SK-N-SH treated with all-trans-retinoic acid at 6 μM for 48 hours (cell line): ENCODE measurements around the gene SLC19A1.

Experiments
- ATAC-seq: fragments of 200-7000 bp; cut with Tn5 transposase; 3 replicates; pipeline ENCODE4 v1.9.1; 2020; ENCODE audit warnings: mild to moderate bottlenecking, moderate library complexity
- BACH2 ChIP-seq: fragments of 250-450 bp; sonication (Bioruptor Pico); IDR thresholded peaks from 2 replicates; pipeline ENCODE4 v1.9.0; 2021; ENCODE audit warnings: mild to moderate bottlenecking, borderline replicate concordance
- CSDC2 ChIP-seq: fragments of 250-450 bp; sonication (Bioruptor Pico); IDR thresholded peaks from 2 replicates; pipeline ENCODE4 v1.5.0; 2020; ENCODE audit warnings: mild to moderate bottlenecking, moderate library complexity
- ESRRG ChIP-seq: fragments of 250-450 bp; sonication (Bioruptor Pico); IDR thresholded peaks from 2 replicates; pipeline ENCODE4 v1.6.1; 2021; ENCODE audit warnings: mild to moderate bottlenecking
- GLIS3 ChIP-seq: fragments of 250-450 bp; sonication (Bioruptor Pico); IDR thresholded peaks from 2 replicates; pipeline ENCODE4 v1.5.0; 2020; ENCODE audit warnings: mild to moderate bottlenecking, moderate library complexity
- ISL1 ChIP-seq: fragments of 250-450 bp; sonication (Bioruptor Pico); IDR thresholded peaks from 2 replicates; pipeline ENCODE4 v2.1.2; 2022; ENCODE audit warnings: mild to moderate bottlenecking, moderate library complexity
- OSR1 ChIP-seq: fragments of 250-450 bp; sonication (Bioruptor Pico); IDR thresholded peaks from 2 replicates; pipeline ENCODE4 v1.8.0; 2022; ENCODE audit warnings: moderate library complexity, mild to moderate bottlenecking, inconsistent platforms
- PPARA ChIP-seq: fragments of 250-450 bp; sonication (Bioruptor Pico); IDR thresholded peaks from 2 replicates; pipeline ENCODE4 v1.5.0; 2020; ENCODE audit warnings: mild to moderate bottlenecking, borderline replicate concordance
- RARB ChIP-seq: fragments of 250-450 bp; sonication (Bioruptor Pico); IDR thresholded peaks from 2 replicates; pipeline ENCODE4 v1.8.0; 2021; ENCODE audit warnings: mild to moderate bottlenecking, moderate library complexity
- SNAI2 ChIP-seq: fragments of 250-450 bp; sonication (Bioruptor Pico); IDR thresholded peaks from 2 replicates; pipeline ENCODE4 v1.5.0; 2020; ENCODE audit warnings: mild to moderate bottlenecking, moderate library complexity
- TCF4 ChIP-seq: fragments of 250-450 bp; sonication (Bioruptor Pico); IDR thresholded peaks from 2 replicates; pipeline ENCODE4 v1.8.0; 2021; ENCODE audit warnings: mild to moderate bottlenecking, moderate library complexity, borderline replicate concordance
- TOX ChIP-seq: fragments of 250-450 bp; sonication (Bioruptor Pico); IDR thresholded peaks from 2 replicates; pipeline ENCODE4 v1.8.0; 2021; ENCODE audit warnings: mild to moderate bottlenecking, moderate library complexity, borderline replicate concordance
- ZC3H10 ChIP-seq: fragments of 250-450 bp; sonication (Bioruptor Pico); IDR thresholded peaks from 2 replicates; pipeline ENCODE4 v1.5.1; 2021; ENCODE audit warnings: mild to moderate bottlenecking, moderate library complexity
- ZFP3 ChIP-seq: fragments of 250-450 bp; sonication (Bioruptor Pico); IDR thresholded peaks from 2 replicates; pipeline ENCODE4 v1.5.0; 2020; ENCODE audit warnings: mild to moderate bottlenecking, moderate library complexity
- ZFP30 ChIP-seq: fragments of 450-650 bp; formaldehyde crosslinking; IDR thresholded peaks from 2 replicates; pipeline ENCODE4 v1.5.0; 2022; ENCODE audit warnings: mild to moderate bottlenecking, moderate library complexity
- ZNF565 ChIP-seq: fragments of 450-650 bp; formaldehyde crosslinking; conservative IDR thresholded peaks from 2 replicates; pipeline ENCODE4 v1.5.0; 2020; ENCODE audit warnings: low read depth, mild to moderate bottlenecking, moderate library complexity
- ZNF70 ChIP-seq: fragments of 450-650 bp; formaldehyde crosslinking; IDR thresholded peaks from 2 replicates; pipeline ENCODE4 v1.5.0; 2020; ENCODE audit warnings: mild to moderate bottlenecking, moderate library complexity
- TF ChIP-seq, protein P1 (sequence below): fragments of 250-450 bp; sonication (Bioruptor Pico); IDR thresholded peaks from 2 replicates; pipeline ENCODE4 v1.8.0; 2021; ENCODE audit warnings: low read depth, mild to moderate bottlenecking, moderate library complexity, borderline replicate concordance
- TF ChIP-seq, protein P2 (sequence below): fragments of 250-450 bp; sonication (Bioruptor Pico); IDR thresholded peaks from 2 replicates; pipeline ENCODE4 v1.5.1; 2020; ENCODE audit warnings: low read depth, mild to moderate bottlenecking, moderate library complexity
- TF ChIP-seq, protein P3 (sequence below): fragments of 250-450 bp; sonication (Bioruptor Pico); IDR thresholded peaks from 2 replicates; pipeline ENCODE4 v1.5.0; 2020; ENCODE audit warnings: mild to moderate bottlenecking, moderate library complexity
- TF ChIP-seq, protein P4 (sequence below): fragments of 250-450 bp; sonication (Bioruptor Pico); IDR thresholded peaks from 2 replicates; pipeline ENCODE4 v1.8.0; 2020; ENCODE audit warnings: mild to moderate bottlenecking, moderate library complexity, borderline replicate concordance
- TF ChIP-seq, protein P5 (sequence below): fragments of 250-450 bp; sonication (Bioruptor Pico); IDR thresholded peaks from 2 replicates; pipeline ENCODE4 v1.5.1; 2021; ENCODE audit warnings: mild to moderate bottlenecking, moderate library complexity

SLC19A1 gene

DNA sequence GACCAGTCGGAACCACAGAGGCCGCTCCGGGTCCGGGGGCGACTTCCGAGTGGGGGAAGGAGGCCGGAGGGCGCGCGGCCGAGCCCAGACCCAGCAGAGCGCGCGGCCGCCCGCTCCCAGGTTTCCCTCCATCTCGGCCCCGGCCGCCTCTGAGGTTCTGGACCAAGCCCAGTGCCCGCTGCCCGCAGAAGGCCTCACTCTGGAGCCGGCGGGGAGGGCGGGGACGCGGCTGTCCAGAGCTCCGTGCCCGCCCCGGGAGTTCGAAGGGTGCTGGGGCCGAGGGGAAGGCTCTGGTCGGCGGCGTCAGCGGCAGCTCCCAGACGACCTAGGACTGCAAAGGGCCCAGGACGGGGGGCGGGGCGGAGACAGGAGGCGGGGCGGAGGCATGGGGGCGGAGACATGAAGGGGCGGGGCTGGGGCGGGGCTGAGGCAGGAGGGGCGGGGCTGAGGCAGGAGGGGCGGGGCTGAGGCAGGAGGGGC is 48.0 kb upstream of the SLC19A1 start:
- TF ChIP-seq, protein P1, sequence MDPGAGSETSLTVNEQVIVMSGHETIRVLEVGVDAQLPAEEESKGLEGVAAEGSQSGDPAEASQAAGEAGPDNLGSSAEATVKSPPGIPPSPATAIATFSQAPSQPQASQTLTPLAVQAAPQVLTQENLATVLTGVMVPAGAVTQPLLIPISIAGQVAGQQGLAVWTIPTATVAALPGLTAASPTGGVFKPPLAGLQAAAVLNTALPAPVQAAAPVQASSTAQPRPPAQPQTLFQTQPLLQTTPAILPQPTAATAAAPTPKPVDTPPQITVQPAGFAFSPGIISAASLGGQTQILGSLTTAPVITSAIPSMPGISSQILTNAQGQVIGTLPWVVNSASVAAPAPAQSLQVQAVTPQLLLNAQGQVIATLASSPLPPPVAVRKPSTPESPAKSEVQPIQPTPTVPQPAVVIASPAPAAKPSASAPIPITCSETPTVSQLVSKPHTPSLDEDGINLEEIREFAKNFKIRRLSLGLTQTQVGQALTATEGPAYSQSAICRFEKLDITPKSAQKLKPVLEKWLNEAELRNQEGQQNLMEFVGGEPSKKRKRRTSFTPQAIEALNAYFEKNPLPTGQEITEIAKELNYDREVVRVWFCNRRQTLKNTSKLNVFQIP, result no peak
- TF ChIP-seq, protein P2, sequence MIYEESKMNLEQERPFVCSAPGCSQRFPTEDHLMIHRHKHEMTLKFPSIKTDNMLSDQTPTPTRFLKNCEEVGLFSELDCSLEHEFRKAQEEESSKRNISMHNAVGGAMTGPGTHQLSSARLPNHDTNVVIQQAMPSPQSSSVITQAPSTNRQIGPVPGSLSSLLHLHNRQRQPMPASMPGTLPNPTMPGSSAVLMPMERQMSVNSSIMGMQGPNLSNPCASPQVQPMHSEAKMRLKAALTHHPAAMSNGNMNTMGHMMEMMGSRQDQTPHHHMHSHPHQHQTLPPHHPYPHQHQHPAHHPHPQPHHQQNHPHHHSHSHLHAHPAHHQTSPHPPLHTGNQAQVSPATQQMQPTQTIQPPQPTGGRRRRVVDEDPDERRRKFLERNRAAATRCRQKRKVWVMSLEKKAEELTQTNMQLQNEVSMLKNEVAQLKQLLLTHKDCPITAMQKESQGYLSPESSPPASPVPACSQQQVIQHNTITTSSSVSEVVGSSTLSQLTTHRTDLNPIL, result no peak
- TF ChIP-seq ZFP3 (CRISPR knock-in tag) (no peak), ZC3H10 (CRISPR knock-in tag) (no peak), BACH2 (CRISPR knock-in tag) (no peak), TCF4 (CRISPR knock-in tag) (no peak), ZNF565 (no peak), ZFP30 (CRISPR knock-in tag) (no peak), PPARA (CRISPR knock-in tag) (no peak), GLIS3 (CRISPR knock-in tag) (no peak), ESRRG (no peak), ZNF70 (CRISPR knock-in tag) (no peak), CSDC2 (no peak), OSR1 (CRISPR knock-in tag) (no peak), SNAI2 (CRISPR knock-in tag) (no peak), ISL1 (CRISPR knock-in tag) (no peak)
- TF ChIP-seq, protein P3, sequence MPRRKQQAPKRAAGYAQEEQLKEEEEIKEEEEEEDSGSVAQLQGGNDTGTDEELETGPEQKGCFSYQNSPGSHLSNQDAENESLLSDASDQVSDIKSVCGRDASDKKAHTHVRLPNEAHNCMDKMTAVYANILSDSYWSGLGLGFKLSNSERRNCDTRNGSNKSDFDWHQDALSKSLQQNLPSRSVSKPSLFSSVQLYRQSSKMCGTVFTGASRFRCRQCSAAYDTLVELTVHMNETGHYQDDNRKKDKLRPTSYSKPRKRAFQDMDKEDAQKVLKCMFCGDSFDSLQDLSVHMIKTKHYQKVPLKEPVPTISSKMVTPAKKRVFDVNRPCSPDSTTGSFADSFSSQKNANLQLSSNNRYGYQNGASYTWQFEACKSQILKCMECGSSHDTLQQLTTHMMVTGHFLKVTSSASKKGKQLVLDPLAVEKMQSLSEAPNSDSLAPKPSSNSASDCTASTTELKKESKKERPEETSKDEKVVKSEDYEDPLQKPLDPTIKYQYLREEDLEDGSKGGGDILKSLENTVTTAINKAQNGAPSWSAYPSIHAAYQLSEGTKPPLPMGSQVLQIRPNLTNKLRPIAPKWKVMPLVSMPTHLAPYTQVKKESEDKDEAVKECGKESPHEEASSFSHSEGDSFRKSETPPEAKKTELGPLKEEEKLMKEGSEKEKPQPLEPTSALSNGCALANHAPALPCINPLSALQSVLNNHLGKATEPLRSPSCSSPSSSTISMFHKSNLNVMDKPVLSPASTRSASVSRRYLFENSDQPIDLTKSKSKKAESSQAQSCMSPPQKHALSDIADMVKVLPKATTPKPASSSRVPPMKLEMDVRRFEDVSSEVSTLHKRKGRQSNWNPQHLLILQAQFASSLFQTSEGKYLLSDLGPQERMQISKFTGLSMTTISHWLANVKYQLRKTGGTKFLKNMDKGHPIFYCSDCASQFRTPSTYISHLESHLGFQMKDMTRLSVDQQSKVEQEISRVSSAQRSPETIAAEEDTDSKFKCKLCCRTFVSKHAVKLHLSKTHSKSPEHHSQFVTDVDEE (CRISPR knock-in tag), result no peak
- TF ChIP-seq, protein P4, sequence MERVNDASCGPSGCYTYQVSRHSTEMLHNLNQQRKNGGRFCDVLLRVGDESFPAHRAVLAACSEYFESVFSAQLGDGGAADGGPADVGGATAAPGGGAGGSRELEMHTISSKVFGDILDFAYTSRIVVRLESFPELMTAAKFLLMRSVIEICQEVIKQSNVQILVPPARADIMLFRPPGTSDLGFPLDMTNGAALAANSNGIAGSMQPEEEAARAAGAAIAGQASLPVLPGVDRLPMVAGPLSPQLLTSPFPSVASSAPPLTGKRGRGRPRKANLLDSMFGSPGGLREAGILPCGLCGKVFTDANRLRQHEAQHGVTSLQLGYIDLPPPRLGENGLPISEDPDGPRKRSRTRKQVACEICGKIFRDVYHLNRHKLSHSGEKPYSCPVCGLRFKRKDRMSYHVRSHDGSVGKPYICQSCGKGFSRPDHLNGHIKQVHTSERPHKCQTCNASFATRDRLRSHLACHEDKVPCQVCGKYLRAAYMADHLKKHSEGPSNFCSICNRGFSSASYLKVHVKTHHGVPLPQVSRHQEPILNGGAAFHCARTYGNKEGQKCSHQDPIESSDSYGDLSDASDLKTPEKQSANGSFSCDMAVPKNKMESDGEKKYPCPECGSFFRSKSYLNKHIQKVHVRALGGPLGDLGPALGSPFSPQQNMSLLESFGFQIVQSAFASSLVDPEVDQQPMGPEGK, result no peak
- TF ChIP-seq, protein P5, sequence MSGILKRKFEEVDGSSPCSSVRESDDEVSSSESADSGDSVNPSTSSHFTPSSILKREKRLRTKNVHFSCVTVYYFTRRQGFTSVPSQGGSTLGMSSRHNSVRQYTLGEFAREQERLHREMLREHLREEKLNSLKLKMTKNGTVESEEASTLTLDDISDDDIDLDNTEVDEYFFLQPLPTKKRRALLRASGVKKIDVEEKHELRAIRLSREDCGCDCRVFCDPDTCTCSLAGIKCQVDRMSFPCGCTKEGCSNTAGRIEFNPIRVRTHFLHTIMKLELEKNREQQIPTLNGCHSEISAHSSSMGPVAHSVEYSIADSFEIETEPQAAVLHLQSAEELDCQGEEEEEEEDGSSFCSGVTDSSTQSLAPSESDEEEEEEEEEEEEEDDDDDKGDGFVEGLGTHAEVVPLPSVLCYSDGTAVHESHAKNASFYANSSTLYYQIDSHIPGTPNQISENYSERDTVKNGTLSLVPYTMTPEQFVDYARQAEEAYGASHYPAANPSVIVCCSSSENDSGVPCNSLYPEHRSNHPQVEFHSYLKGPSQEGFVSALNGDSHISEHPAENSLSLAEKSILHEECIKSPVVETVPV, result no peak
- ATAC-seq, result no peak; the same call in 1 of the 3 replicates

DNA sequence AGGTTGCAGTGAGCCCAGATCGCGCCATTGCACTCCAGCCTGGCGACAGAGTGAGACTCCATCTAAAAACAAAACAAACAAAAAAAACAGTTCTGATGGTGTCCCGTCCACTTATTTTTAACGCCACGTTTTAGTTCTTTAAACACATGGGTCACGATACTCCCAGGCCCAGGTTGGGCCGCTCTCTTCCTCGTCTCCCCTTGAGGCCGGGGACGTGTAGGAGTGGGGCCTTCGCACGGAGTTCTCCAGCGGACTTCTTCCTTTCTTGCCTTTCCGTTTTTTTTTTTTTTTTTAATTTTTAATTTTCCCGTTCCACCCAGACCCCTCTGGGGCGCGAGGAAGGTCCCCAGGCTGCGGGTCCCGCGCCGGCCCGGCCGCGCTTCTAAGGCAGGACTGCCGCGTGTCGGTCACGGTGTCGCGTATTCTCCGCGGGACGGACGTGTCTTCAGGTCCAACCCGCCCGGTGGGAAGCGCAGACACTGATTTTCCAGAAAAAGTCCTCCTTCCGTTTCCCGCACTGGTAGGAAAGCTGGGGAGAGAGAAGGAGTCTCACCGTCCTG is 47.5 kb upstream of the SLC19A1 start:
- TF ChIP-seq OSR1 (CRISPR knock-in tag) (no peak), TCF4 (CRISPR knock-in tag) (no peak), RARB (no peak), GLIS3 (CRISPR knock-in tag) (no peak), ZNF70 (CRISPR knock-in tag) (no peak), ZC3H10 (CRISPR knock-in tag) (no peak), CSDC2 (no peak), TOX (CRISPR knock-in tag) (no peak)
- TF ChIP-seq, protein P2, result no peak
- TF ChIP-seq, protein P3 (CRISPR knock-in tag), result no peak
- no peak for ATAC-seq
